D721Med (cell line): ENCODE data around the gene LRIG2.

Experiments
- DNase-seq: peaks from one replicate; pipeline ENCODE4 v3.0.0; 2011; ENCODE audit warnings: low spot score; ENCODE audit not compliant: insufficient read length
- FAIRE-seq: peaks from 2 replicates; lab custom pipeline; 2011; peaks lifted over from hg19 to GRCh38; lab: Jason Lieb, UNC
- TF ChIP-seq, protein P1 (sequence below): IDR thresholded peaks from 2 replicates; pipeline ENCODE4 v1.5.1; 2012; ENCODE audit warnings: mild to moderate bottlenecking, control low read depth; ENCODE audit not compliant: insufficient read depth; ENCODE audit errors: missing control alignments

Gene LRIG2

DNA sequence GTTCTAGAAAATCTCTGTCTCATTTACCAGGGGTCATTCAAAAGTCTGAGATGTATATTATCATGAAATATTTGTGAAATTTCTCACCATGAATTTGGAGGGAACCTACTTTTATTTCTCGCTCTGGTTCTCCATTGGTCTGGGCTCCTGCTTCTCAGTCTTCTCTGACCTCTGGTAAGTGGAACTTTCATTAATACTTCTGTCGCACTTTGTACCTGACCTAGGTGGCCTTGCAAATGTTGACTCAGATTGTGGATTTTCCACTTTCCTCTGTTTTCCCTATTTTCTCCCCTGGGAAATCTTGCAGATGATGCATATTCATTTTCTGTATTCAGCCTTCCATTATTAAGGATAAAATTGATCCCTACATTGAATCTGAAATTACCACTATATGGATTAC is 53.2 kb downstream of the LRIG2 start:
- FAIRE-seq = no peak
- TF ChIP-seq, protein P1, sequence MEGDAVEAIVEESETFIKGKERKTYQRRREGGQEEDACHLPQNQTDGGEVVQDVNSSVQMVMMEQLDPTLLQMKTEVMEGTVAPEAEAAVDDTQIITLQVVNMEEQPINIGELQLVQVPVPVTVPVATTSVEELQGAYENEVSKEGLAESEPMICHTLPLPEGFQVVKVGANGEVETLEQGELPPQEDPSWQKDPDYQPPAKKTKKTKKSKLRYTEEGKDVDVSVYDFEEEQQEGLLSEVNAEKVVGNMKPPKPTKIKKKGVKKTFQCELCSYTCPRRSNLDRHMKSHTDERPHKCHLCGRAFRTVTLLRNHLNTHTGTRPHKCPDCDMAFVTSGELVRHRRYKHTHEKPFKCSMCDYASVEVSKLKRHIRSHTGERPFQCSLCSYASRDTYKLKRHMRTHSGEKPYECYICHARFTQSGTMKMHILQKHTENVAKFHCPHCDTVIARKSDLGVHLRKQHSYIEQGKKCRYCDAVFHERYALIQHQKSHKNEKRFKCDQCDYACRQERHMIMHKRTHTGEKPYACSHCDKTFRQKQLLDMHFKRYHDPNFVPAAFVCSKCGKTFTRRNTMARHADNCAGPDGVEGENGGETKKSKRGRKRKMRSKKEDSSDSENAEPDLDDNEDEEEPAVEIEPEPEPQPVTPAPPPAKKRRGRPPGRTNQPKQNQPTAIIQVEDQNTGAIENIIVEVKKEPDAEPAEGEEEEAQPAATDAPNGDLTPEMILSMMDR = no peak
- DNase-seq = no peak

DNA sequence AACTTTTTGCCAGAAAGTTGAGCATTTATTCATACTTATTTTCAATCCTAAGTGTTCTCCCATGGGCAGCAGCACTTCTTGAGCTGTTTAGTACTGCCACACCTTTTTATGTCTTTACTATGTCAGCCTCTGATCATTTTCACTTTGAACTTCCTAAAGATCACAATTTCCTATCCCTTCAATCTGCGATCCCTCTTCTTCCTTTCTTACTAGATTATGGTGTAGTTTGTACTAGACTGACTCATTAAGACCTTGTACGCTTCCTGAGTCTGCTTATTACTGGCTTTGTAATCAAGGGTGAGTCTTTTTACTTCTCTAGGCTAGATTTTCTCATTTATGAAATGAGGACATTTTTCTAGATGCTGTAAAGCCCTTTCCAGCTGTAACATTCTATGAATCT is 55.1 kb downstream of the LRIG2 start:
- no peak for DNase-seq
- FAIRE-seq = peak; percentile 11
- TF ChIP-seq, protein P1 = no peak

DNA sequence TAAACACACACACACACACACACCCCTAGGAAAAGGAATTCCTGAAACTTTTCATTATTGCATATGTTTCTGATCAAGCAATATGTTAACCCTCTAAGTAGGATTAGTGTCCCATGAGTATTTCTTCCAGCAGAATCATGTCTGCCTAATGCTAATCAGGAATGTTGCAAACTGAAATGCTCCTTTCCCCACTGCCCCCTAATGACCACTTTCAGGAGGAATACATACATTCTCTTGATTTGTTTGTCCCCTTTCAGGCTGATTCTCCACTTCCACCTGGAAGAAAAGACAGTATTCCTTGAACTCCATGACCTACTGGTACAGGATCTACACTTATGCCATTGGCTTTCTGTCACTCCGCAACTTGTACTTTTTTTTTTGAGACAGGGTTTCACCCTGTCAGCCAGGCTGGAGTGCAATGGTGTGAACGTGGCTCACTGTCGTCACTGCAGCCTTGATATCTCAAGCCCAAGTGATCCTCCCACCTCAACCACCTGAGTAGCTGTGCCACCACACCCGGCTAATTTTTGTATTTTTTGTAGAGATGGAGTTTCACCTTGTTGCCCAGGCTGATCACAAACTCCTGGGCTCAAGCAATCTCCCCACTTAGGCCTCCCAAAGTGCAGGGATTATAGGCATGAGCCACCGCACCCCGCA is 56.7 kb downstream of the LRIG2 start:
- no peak for FAIRE-seq
- no peak for DNase-seq
- TF ChIP-seq, protein P1 = no peak

DNA sequence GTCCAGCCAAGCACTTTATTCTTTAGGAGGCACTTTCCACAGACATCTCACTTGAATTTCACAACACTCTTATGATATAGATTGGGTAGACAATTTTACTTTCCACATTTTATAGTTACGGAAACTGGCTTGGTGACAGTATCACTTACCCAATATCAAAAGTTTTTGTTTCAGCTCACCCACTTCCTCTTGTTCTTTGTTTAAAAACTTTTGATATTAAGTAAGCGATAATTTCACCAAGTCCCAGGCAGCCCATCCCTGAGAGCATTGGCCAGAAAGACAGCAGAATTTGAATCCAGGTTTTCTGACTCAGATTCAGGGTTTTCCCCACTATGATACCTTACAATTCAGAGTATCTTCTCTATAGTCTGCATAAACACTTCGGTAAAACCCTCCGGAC is 60.0 kb downstream of the LRIG2 start:
- TF ChIP-seq, protein P1 = no peak
- no peak for DNase-seq
- FAIRE-seq = no peak

DNA sequence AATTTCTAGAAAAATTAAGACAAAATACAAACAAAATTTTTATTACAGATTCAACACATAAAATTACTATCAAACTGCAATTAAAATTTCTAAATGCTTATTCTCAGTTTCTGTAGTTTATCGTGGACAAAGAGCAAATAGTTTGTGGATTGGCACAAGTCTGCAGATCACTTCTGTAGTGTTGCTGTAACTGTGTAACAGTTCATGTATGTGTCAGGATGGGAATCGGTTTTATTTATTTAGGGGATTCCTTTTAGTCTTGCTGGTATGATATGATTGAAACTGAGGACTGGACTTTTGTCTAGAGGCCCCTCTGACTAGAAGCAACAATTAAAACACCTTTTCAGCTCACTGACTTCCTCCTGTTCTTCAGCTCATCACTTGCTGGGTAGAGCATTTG is 60.8 kb downstream of the LRIG2 start:
- FAIRE-seq = no peak
- DNase-seq = no peak
- TF ChIP-seq, protein P1 = no peak

DNA sequence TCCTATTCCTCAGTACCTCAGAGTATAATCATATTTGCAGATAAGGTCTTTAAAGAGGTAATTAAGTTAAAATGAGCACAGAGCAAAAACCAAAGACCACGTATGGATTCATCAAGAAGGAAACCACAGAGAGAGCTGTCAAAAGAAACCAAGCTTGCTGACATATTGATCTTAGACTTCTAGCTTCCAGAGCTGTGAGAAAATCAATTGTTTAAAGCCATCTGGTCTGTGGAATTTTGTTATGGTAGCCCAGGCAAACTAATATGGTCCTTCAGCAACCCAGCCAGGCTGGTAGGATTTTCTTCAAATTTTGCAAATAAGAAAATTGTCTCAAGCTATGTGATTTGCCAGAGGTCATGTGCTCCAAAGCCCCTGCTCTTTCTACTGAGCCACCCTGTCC is 62.5 kb downstream of the LRIG2 start:
- TF ChIP-seq, protein P1 = no peak
- FAIRE-seq = no peak
- no peak for DNase-seq

DNA sequence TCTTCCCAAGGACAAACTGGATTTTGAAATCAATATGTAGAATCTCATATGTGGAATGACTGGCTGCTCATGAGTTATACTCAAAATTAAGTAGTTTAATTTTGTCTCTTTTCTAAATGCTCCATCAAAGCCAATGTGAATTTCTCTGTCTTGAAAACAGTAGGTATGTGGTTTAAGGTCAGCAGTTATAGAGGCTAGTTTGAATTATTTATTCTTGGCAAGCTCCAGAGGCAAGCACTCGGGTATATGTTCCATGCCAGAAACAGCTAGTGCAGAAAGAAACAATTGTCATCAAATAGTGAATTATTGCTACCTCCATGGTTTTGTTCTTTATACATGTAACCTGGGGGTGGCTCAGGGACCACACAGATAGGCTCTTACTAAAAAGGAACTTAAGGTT is 63.5 kb downstream of the LRIG2 start:
- TF ChIP-seq, protein P1 = no peak
- FAIRE-seq (no peak), DNase-seq (no peak)
